HL-60 (cell line): ENCODE measurements around the gene FSIP1.

Experiments
- DNase-seq, 2 experiments: peaks; one replicate each; pipeline ENCODE4 v3.0.0-alpha.2; 2010 to 2020; ENCODE audit warnings: low read depth in 1 of 2, low spot score in 1 of 2
- H3K27ac ChIP-seq: fragments of 250-450 bp; sonication (Bioruptor Pico); replicated peaks from 2 replicates; pipeline ENCODE4 v1.5.1; 2020; ENCODE audit warnings: mild to moderate bottlenecking, moderate library complexity
- H3K27me3 ChIP-seq: fragments of 250-450 bp; sonication (Bioruptor Pico); 2 replicates; pipeline ENCODE4 v1.5.1; 2021; ENCODE audit warnings: mild to moderate bottlenecking, moderate library complexity; ENCODE audit not compliant: insufficient read depth, poor library complexity, severe bottlenecking
- H3K4me3 ChIP-seq: replicated peaks from 2 replicates; pipeline ENCODE4 v1.5.1; 2011; ENCODE audit warnings: mild to moderate bottlenecking, control low read depth, low read length; ENCODE audit not compliant: insufficient read depth
- GABPA ChIP-seq: IDR thresholded peaks from 2 replicates; pipeline ENCODE4 v1.6.1; 2012; ENCODE audit warnings: low read depth
- POLR2AphosphoS5 ChIP-seq: IDR thresholded peaks from 2 replicates; pipeline ENCODE4 v1.6.1; 2012; ENCODE audit warnings: low read depth
- REST ChIP-seq: IDR thresholded peaks from 2 replicates; pipeline ENCODE4 v1.6.1; 2012; ENCODE audit warnings: low read depth; ENCODE audit not compliant: insufficient replicate concordance
- SPI1 ChIP-seq: IDR thresholded peaks from 2 replicates; pipeline ENCODE4 v1.6.1; 2012; ENCODE audit warnings: low read depth, mild to moderate bottlenecking, borderline replicate concordance
- TF ChIP-seq, protein P1 (sequence below): IDR thresholded peaks from one replicate; pipeline ENCODE4 v1.5.1; 2011; ENCODE audit warnings: low read length, control low read depth, inconsistent platforms; ENCODE audit not compliant: insufficient read depth

The FSIP1 gene

GRCh38 chr15:39735120-39735717, 47.4 kb downstream of the FSIP1 start:
- H3K4me3 ChIP-seq, result no peak overlapping the region
- H3K27ac ChIP-seq, result no peak overlapping the region
- no peak for DNase-seq
- H3K27me3 ChIP-seq, result no peaks in the 10 kb centered on the region
- TF ChIP-seq, protein P1, sequence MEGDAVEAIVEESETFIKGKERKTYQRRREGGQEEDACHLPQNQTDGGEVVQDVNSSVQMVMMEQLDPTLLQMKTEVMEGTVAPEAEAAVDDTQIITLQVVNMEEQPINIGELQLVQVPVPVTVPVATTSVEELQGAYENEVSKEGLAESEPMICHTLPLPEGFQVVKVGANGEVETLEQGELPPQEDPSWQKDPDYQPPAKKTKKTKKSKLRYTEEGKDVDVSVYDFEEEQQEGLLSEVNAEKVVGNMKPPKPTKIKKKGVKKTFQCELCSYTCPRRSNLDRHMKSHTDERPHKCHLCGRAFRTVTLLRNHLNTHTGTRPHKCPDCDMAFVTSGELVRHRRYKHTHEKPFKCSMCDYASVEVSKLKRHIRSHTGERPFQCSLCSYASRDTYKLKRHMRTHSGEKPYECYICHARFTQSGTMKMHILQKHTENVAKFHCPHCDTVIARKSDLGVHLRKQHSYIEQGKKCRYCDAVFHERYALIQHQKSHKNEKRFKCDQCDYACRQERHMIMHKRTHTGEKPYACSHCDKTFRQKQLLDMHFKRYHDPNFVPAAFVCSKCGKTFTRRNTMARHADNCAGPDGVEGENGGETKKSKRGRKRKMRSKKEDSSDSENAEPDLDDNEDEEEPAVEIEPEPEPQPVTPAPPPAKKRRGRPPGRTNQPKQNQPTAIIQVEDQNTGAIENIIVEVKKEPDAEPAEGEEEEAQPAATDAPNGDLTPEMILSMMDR, result no peak
- TF ChIP-seq REST (no peak), SPI1 (no peak), GABPA (no peak), POLR2AphosphoS5 (no peak)

GRCh38 chr15:39731266-39731665, 51.4 kb downstream of the FSIP1 start:
- TF ChIP-seq POLR2AphosphoS5 (no peak), REST (no peak), SPI1 (no peak), GABPA (no peak)
- TF ChIP-seq, protein P1, result no peak
- no peaks in the 10 kb centered on the region for H3K27me3 ChIP-seq
- H3K27ac ChIP-seq, result no peak overlapping the region
- no peak for DNase-seq
- H3K4me3 ChIP-seq, result no peak overlapping the region

DNA sequence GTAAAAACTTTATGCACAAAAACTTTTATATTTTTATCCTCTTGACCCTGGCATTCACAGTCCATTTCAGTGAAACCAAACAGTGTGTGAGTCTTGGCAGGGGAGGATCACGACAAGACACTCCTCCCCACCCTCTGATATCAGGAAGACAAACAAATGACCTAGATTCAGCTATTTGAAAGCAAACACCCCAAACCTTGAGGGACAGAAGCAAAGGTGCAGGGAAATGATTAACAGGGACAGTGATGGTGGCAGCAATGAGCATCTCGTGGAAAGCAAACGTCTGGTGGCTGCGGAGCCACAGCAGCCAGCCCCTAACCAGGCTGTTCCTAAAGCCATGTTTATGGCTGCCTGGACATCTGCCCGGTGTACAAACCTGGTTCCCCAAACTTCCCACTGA, 52.1 kb downstream of the FSIP1 start:
- Histone ChIP-seq H3K4me3 (no peak overlapping the region), H3K27ac (no peak overlapping the region), H3K27me3 (peaks cover 2% of the 10 kb centered on the region)
- DNase-seq, result no peak
- TF ChIP-seq SPI1, result no peak
- TF ChIP-seq GABPA, result no peak
- TF ChIP-seq, protein P1, result no peak
- no peak for TF ChIP-seq POLR2AphosphoS5
- no peak for TF ChIP-seq REST
